NCI-H524 treated with DMSO at 0.1 percent for 48 hours (cell line): ENCODE results near the gene FAM53B.
"Not testable (repeated sequence)": the region's sequence is repeated elsewhere in the genome, so short reads cannot be mapped to it uniquely, and the experiment has no call there.

Experiments
- DNase-seq: peaks from one replicate; lab custom pipeline; 2025; lab: John Stamatoyannopoulos, UW

The FAM53B gene

GRCh38 chr10:124596116-124596785 is 147.9 kb downstream of the FAM53B start:
- DNase-seq: no peak

GRCh38 chr10:124595143-124595883 is 148.9 kb downstream of the FAM53B start:
- DNase-seq: no peak

- no peak for DNase-seq
These were observed 149.9 kb downstream of the FAM53B start for GRCh38 chr10:124594240-124594639.

- no peak for DNase-seq
These were observed 150.7 kb downstream of the FAM53B start for GRCh38 chr10:124593431-124593985.

GRCh38 chr10:124592736-124593430 is 151.3 kb downstream of the FAM53B start:
- DNase-seq: no peak

- DNase-seq: no peak
These were observed 152.1 kb downstream of the FAM53B start for GRCh38 chr10:124592101-124592500.

- DNase-seq: no peak
These were observed 153.1 kb downstream of the FAM53B start for GRCh38 chr10:124591123-124591495.

GRCh38 chr10:124590216-124591122 is 153.7 kb downstream of the FAM53B start:
- no peak for DNase-seq

- no peak for DNase-seq
These were observed 154.6 kb downstream of the FAM53B start for GRCh38 chr10:124589491-124590041.

GRCh38 chr10:124588736-124589490 is 155.3 kb downstream of the FAM53B start:
- no peak for DNase-seq

- DNase-seq: not testable (repeated sequence)
These were observed 155.8 kb downstream of the FAM53B start for GRCh38 chr10:124588341-124588735.

GRCh38 chr10:124587811-124588211 is 156.4 kb downstream of the FAM53B start:
- no peak for DNase-seq

GRCh38 chr10:124586142-124586541 is 158.0 kb downstream of the FAM53B start:
- DNase-seq: no peak

GRCh38 chr10:124579011-124579399 is 165.2 kb downstream of the FAM53B start:
- DNase-seq: no peak

GRCh38 chr10:124578231-124579010 is 165.8 kb downstream of the FAM53B start:
- DNase-seq: no peak

- DNase-seq: no peak
These were observed 166.5 kb downstream of the FAM53B start for GRCh38 chr10:124577651-124578050.

GRCh38 chr10:124576526-124577420 is 167.4 kb downstream of the FAM53B start:
- no peak for DNase-seq

- DNase-seq: no peak
These were observed 168.8 kb downstream of the FAM53B start for GRCh38 chr10:124575107-124576035.
